GM18909 (cell line): ENCODE results near the gene SEC23A.
"Not testable (repeated sequence)": the region's sequence is repeated elsewhere in the genome, so short reads cannot be mapped to it uniquely, and the experiment has no call there.

Source experiments
- ATAC-seq: cut with Tn5 transposase; IDR thresholded peaks from one replicate; pipeline ENCODE4 v1.9.1; 2021; ENCODE audit warnings: mild to moderate bottlenecking; ENCODE audit not compliant: unreplicated experiment, poor library complexity

Gene SEC23A

DNA sequence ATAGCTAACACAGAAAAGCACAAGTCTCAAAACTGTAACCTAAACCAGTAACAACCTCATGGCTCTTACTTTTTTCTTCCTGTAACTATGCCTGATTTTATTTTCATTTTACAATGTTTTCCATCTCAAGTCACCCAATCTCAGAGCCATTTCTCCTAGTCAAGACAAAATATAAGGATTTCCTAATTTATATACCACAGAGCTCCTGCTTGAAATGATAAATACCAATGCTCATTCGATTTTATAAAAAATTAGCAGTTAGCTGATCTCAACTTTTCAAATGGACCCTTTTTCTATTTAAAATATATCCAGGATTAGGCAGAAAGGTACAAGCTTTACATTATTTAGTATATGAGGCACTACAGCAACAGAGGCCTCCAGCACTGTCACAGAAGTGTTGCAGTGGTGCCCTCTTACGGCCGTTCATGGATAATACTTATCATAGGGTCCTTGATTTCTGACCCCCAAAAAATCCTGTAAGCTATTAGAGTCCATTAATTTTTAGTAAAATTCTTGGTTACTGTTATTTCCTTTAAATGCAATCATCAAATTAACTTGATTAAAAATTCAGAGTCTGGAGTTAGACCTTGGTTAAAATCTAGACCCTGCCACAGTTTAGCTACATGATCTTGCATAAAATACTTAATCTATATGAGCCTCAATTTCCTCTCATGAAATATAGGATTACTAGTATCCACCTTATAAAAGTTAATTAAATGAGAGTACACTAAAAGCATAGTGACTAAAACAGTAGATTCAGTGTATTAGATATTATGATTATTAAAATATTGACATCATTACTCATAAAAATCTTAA is 68.3 kb downstream of the SEC23A start:
- no peak for ATAC-seq

DNA sequence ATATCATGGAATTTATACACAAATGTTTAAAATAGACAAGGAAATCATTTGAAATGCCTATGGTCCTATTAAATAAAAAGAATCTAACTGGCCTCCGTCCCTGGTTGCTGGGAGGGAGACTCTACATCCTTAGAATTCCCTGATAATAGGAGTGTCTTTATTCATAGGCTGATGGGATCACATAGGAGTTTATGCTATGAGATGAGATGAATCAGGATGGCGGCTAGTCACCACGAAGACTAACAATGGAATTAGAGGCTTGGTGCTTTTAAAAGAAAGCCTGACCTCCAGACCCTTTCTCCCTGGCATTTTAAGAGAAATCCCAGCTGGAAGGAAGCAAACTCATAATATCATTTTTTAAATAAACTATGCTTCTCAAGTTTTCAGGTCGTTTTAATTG is 69.7 kb downstream of the SEC23A start:
- ATAC-seq, result no peak

DNA sequence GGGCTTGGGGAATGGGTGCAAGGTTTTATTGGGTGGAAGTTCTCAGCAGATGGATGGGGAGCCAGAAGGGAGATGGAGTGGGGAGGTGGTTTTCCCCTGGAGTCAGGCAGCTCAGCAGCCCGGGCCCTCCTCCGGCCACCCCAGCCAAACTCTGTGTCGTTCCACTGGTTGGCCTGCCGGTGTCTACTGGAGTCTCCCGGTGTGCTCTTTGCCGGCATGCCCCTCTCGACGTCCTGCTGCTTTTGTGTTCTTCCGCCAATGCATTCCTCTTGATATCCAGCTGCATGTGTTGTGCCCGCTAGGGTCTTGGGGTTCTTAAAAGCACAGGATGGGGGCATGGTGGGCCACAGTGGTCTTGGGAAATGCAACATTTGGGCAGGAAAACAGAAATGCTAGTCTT is 72.8 kb downstream of the SEC23A start:
- no peak for ATAC-seq

DNA sequence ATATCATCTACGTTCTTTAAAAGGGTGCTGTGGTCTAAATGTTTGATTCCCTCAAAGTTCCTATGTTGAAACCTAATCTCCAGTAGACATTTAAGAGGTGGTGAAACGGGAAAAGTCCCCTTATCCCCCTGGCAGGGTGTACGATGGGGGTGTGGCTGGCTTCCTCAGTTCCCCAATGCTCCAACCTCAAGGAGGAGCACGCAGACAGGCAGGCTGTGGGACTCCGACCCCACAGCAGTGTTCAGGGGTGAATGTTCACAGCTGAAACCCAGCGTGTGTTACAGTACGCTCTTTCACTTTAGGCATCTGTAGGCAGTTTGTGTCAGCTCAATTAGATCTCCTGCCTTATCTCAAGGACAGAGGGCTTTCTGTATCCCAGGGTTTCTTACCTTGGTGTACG is 73.2 kb downstream of the SEC23A start:
- no peak for ATAC-seq

DNA sequence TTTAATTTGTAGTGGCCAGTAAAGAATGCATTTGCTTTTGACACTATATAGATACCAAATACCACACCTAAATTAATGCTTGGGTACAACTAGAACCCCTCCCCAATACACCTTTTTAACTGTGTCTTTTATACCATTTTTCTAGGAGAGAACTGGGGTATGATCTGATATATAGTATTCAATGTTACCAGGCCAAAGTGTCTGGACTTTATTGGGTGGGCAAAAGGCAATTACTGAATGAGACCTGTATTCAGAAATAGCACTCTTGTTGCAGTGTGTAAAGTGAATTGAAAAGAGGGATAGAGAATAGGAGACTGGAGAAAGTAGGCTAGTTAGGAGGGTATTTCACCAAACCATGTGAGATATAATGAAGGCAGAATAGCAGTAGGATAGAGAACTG is 74.4 kb downstream of the SEC23A start:
- no peak for ATAC-seq

DNA sequence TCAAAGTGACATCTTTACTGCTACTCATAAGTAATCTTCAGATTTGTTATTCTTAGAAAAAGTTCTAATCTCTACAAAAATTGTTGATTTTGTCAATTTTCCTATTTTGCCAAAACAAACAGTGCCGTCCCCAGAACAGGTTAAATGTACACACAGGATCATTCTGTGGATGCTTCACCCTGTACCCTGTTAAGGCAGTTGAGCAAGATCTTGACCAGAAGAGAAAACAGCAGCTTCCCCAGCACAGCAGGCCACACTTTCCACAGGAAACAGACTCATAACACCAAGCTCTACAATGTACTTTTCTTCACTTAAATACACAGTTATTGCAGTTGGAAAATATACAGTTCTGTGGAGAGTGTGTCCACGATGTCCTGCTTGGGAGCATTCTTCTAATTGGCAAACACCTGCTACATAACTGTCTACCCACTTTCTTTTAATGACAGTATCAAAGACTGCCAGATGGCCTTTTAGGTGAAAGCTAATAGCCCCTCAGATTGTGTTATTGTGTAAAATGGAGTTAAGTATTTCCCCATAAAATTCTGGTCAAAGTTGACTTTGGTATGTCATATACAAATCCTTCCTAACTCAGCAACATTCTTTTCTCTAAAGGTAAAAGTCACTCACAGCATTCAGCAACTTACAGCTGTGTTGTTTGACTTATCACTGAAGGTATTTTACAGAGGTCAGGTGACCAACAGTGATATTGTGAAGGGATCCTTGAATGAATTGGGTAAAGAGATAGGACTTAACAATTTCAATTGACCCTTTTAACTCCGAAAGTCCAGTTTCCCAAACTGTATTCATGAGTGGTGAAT is 77.0 kb downstream of the SEC23A start:
- no peak for ATAC-seq

DNA sequence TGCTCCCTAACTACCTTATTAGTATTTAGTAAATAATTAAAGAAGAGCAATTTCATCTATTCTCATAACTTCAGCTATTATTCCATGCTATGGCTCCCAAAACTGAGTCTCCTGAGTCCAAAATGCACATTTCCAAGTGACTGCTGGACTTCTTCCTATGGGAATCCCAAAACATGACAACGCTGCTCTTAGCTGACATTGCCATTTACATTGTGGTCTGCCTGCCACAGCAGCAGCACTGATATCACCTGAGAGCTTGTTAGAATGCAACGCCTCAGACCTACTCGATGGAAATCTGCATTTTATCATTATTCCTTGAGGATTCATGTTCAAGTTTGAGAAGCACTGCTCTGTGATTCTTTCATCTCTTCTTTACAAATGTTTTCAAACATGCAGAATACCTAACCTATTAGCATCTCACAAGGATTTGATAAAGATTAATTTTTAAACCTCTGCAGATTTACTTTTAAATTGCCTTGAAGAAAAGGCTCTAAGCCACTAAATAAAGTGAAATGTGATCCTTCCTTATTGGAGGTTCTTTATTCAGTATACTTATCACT is 77.7 kb downstream of the SEC23A start:
- ATAC-seq, result no peak

DNA sequence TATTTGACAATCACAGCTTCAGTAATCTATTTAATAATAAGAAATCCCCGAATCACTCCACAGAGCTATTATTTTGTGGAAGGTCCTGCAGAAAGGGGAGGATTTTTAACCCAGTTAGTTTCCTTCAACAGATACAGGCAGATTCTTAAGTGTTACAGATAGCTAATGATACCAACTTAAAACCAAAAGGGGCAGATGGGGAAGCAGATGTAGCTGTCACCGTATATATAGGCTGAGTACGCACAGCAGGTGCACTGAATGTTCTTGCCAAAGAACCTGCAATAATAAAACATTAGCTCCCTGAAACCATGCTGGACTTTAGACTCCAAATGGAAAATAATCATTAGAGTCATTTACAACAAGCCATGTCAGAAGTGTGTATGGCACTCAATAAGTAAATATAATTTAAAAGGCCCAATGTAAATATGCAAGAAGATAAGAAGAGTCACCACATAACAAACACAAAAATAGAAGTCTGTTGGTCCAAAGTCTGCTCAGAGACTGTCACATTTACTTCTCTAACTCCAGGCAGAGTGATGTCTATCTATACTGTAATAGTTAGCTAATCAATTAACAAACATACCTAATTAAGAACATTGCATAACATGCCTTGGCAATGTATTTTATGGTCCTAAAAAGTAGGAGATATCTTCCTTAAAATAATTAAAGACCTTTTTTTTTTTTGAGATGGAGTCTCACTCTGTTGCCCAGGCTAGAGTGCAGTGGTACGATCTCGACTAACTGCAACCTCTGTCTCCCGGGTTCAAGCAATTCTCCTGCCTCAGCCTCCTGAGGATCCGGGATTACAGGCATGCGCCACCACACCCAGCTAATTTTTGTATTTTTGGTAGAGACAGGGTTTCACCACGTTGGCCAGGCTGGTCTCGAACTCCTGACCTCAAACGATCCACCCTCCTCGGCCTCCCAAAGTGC is 78.8 kb downstream of the SEC23A start:
- ATAC-seq, result no peak

DNA sequence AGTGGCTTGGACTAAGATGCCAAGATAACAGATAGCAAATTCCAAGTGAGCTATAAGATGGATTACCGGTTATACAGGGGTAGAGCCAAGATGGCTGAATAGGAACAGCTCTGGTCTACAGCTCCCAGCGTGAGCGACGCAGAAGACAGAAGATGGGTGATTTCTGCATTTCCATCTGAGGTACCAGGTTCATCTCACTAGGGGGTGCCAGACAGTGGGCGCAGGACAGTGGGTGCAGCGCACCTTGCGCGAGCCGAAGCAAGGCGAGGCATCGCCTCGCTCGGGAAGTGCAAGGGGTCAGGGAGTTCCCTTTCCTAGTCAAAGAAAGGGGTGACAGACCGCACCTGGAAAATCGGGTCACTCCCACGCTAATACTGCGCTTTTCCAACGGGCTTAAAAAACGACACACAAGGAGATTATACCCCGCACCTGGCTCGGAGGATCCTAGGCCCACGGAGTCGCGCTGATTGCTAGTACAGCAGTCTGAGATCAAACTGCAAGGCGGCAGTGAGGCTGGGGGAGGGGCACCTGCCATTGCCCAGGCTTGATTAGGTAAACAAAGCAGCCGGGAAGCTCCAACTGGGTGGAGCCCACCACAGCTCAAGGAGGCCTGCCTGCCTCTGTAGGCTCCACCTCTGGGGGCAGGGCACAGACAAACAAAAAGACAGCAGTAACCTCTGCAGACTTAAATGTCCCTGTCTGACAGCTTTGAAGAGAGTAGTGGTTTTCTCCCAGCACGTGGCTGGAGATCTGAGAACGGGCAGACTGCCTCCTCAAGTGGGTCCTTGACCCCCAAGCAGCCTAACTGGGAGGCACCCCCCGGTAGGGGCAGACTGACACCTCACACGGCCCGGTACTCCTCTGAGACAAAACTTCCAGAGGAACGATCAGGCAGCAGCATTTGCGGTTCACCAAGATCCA is 85.7 kb downstream of the SEC23A start:
- ATAC-seq, result not testable (repeated sequence)

DNA sequence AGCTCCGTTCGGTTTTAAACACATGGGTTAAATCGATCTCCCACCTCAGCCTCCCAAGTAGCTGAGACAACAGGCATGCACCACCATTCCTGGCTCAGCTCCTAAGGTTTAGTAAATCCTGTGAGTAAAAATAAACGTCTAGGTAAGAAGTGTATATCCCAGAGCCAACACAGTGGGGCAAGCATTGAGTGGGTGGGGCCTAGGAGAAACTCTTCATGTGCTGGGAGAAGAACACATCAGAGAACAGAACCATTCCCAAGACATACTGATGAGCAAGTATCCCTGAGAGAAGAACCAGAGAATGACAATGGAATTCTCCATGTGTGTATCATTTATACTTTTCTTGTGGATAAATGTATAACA is 86.3 kb downstream of the SEC23A start:
- no peak for ATAC-seq

DNA sequence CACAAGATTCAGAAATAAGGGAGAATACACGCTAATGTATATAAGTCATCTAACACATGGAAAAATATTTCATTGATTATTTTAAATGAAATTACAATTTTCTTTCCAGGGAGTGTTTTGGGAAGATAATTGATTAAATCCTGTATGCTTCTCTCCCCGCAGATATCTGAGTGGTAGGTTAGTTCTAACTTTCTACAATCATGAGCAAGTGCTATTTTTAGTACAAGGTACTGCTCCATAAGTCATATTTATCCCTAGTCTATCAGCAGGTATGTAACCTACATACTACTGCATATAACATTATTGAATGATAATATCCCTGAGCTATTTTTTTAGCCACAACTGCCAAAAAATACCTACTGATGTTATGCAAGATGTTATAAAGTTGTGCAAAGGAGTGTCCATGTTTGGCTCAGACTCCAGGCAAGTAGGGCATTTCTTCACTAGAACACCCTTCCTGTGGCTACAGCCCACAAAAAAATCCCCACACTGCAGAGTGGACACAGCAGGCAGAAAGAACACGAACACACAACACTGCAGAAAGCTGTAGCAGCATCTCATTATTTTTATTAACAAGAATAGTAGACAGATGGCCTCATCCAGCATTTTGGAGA is 87.0 kb downstream of the SEC23A start:
- no peak for ATAC-seq

DNA sequence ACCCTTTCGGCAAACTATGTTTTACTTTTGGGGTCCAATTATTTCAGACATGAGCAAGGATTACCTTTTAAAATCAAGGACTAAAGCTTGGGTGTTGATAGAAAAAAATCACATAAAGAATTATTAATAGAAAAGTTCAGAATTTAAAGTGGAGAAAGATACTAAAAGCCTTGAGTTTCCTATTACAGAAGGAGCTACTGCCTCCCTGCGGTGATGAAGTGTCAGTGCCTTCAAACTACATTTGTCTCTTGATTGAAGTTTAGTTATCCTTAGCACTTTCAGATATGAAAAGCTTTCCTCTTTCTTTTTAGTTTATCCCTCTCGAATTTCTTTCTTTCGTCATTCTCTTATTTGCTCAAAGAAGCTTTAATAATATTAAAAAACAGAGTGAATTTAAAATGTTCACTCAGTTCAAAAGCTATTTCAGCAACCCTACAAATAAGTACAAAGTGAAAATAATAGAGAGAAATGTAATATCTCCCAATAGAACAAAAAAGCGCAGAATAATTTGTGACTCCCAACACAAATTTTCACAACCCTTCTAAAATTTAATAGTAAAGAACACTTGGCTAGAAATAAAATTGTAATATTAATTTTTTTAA is 87.6 kb downstream of the SEC23A start:
- ATAC-seq, result peak; percentile 87

DNA sequence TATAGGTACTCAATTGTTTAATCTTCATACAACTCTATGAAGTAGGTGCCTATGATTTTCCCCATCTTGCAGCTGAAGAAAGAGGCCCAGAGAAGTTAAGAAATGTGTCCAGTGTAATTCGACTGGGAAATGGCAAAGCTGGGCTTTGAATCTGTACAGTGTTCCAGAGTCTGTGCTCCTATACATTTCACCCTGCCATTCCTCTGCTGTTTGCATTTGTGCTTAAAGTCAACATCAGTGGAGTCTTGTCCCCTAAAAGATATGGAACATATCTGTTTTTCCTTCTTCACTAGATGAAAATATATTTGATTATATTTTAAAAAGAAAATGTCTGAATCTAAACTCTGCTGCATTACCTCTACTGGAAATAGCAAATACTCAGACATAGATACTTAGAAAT is 88.6 kb downstream of the SEC23A start:
- ATAC-seq, result no peak

DNA sequence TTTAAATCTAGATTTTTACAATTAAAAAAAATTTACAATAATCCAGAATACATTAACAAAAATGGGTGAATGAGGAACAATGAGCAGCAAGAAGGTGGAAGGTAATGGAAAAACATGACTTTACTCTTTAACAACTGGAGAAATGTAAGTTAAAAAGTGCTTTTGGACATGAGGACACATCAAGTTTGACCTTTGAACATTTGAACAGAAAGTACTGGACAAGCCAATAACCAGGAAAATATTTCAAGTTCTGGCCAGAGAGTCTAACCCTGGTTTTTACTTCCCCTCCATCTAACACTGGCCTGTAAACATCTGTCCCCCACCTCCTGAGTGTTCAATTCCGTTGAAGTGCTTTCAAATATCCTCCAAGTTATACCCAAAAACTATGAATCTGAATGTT is 94.1 kb downstream of the SEC23A start:
- not testable (repeated sequence) for ATAC-seq

DNA sequence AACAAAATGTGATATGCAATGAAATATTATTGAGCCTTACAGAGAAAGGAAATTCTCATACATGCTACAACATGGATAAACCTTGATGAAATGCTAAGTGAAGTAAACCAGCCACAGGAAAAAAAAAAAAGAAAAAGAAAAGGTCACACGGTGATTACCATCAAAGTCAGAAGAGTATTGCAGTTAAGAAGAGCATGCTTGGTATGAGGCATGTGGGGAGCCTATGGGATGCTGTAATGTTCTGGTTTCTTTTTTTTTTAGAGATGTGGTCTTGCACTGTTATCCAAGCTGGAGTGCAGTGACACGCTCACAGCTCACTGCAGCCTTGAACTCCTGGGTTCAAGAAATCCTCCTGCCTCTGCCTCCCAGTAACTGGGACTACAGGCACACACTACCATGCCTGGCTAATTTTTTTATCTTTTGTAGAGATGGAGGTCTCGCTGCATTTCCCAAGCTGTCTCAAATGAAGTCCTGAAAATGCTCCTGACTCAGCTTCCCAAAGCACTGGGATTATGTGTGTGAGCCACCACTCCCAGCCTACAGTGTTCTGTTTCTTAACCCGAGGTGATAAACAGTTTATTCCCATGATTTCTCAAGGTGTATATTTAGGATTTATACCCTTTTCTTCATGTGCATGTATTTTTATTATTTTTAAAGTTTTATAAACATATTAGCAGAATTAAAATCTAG is 96.2 kb downstream of the SEC23A start:
- no peak for ATAC-seq

DNA sequence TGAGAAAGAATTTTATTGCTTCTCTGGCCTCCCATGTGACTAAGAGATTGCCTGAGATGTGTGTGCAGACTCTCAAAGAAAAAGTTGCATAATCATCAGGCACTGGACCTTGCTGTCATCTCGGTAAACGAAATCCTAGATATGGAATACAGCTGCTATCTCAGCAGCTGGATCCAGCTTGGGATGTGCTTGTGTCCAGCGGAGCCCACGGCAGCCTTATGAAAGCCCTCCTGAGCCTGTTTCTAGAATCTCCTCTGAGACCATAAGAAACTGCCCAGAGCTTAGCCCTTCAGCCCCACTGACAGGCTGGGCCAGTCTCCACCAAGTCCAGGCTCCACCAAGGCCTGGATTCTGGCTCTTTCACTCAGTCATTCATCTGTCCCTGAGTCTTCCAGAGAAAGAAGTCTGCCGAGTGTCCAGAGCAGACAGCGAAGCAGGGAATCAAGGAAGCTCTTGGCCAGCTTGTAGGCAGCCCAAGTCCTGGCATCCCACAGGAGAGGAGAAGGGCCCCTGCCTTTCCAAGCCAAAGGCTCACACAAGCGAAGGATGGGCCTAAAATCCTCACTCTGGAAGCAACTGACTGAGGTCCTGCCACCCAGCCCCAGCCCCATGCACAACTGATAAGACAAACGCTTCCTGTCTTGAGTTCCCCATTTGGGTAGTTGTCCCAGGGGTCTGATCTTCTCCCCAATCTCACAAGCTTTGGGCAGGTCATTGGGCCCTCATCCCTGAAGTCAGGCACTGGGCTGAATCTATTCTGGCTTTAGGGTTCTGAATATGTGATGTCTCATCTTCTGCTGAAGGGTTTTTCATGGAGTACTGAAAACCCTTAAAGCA is 97.8 kb downstream of the SEC23A start:
- ATAC-seq, result no peak

DNA sequence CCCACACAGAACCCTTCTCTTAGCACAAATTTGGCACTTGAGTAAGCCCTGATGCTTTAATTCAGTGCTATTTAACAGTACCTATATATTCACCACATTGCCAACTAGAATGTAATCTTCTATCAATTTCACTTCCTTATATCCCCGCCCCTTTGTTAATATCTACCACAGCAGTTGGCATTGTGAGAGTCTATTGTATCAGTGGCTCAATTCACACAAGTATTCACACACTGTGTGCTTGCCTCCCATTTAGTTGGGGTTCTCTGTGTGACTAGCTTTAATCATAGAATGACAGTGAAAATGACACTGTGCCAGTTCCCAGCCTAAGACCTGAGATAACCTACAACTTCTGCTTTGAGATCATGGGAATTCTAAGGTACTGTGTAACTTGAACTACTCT is 103.1 kb downstream of the SEC23A start:
- no peak for ATAC-seq
